ENCODE data around the gene DCAF12. TPM values are rescaled to one million over a fixed set of nuclear protein-coding genes. Genes with fewer than 3 reads are reported as not detected.

Gene DCAF12
- total RNA-seq, 1 experiment from 2014 or later = 38.3 TPM

DNA sequence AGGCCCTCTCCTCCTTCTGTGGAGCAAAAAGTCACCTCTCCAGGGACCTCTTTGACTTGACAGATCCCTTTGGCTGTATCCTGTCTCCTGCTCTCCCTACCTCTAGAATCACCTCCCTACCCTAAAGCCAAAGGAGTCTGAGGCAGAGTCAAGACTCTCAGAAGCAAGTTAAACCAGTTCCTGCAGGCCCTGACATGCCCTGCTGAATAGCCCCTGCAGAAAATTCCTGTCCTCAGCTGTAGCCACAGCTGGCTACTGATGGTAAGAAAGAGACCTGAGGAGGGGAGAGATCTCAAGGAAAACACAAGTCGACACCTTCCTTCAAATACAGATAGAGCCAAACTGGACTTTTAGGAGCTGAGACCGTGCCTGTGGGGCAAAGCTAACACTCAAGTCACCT, 54.1 kb downstream of the DCAF12 start:
- 0 out of 2 replicates have a peak, but pooled peaks cover 6% of the 10 kb centered on the region for H3K4me1 ChIP-seq (ENCODE audit: control insufficient read depth, insufficient read depth, low read length)
- DNase-seq (ENCODE audit: low read depth, low spot score) (no peak), ATAC-seq (no peak)
- ChIA-PET POLR2A (interaction anchor here (0.6 kb wide), 1 partner anchor 973 kb away, joined by 4 read pairs; no protein-coding TSS in a partner anchor), CTCF (no interaction called here)
- H3K27me3 ChIP-seq (ENCODE audit: control insufficient read depth, insufficient read depth, low read length) = no peaks in the 10 kb centered on the region
- in situ Hi-C loops (cut with HindIII; ENCODE audit: low pct_unique_long_range_greater_than_20kb, low sequenced_read_pairs) (no loop called here), intact Hi-C loops (cut with micrococcal nuclease; ENCODE audit: unreplicated experiment) (loop anchor here (5.0 kb wide), 3 partner anchors 50 to 260 kb away; no protein-coding TSS in a partner anchor)
- H3K36me3 ChIP-seq (ENCODE audit: control insufficient read depth, insufficient read depth, low read length) = no peaks in the 10 kb centered on the region
- H3K9me3 ChIP-seq (ENCODE audit: control insufficient read depth, insufficient read depth, low read depth, low read length) = no peaks in the 10 kb centered on the region
- no TSS peak for BruUV-seq (replicated peaks)
- TF ChIP-seq SIN3A (IDR thresholded peaks at IDR 0.05; ENCODE audit: borderline replicate concordance, insufficient read depth, low read depth, low read length) (no peak), POLR2AphosphoS5 (IDR thresholded peaks at IDR 0.05; ENCODE audit: low read depth, low read length) (no peak), TCF7L2 (IDR thresholded peaks at IDR 0.05; ENCODE audit: low read depth, low read length) (no peak), REST (IDR thresholded peaks at IDR 0.05; ENCODE audit: insufficient read depth in 1 of 2, low read depth in 2 of 2, low read length in 1 of 2) (no peak)
- TF ChIP-seq, protein P1, sequence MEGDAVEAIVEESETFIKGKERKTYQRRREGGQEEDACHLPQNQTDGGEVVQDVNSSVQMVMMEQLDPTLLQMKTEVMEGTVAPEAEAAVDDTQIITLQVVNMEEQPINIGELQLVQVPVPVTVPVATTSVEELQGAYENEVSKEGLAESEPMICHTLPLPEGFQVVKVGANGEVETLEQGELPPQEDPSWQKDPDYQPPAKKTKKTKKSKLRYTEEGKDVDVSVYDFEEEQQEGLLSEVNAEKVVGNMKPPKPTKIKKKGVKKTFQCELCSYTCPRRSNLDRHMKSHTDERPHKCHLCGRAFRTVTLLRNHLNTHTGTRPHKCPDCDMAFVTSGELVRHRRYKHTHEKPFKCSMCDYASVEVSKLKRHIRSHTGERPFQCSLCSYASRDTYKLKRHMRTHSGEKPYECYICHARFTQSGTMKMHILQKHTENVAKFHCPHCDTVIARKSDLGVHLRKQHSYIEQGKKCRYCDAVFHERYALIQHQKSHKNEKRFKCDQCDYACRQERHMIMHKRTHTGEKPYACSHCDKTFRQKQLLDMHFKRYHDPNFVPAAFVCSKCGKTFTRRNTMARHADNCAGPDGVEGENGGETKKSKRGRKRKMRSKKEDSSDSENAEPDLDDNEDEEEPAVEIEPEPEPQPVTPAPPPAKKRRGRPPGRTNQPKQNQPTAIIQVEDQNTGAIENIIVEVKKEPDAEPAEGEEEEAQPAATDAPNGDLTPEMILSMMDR (IDR thresholded peaks at IDR 0.05) = no peak
- no peak overlapping the region for H3K4me3 ChIP-seq (ENCODE audit: low read depth in 2 of 2, low read length in 2 of 2)
- no peak overlapping the region; the same call in 1 of the 2 replicates for H3K27ac ChIP-seq (ENCODE audit: low read length)

DNA sequence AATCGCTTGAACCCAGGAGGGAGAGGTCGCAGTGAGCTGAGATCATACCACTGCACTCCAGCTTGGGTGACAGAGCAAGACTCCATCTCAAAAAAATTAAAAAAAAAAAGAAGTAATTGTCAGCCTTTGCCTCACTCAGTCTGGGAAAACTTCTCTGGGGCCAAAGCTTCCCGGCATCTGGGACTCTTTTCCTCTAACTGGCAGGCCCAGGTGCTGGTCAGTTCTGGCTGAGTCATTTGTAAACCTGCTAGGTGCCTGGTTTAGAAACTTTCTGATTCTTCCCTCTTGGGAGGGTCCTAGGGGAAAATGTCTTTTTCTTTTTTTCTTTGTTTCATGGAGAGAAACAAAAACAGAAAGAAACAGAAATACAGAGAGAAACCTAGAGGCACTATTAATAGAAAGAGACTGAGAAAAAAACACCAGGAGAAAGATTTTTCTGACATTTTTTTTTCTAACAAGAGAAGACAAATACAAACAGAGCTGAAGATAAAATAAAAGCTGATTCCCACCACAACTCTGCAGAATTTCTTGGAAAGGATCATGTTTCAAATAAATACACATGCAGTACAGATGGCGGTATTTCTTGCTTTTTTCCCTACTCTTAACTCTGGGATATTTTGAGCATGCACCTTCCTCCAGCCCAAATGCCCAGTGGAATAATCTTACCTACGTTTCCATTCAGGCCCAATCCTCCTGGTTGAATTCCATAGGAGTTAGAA, 55.7 kb downstream of the DCAF12 start:
- TF ChIP-seq, protein P1 (IDR thresholded peaks at IDR 0.05) = no peak
- TF ChIP-seq SIN3A (IDR thresholded peaks at IDR 0.05; ENCODE audit: borderline replicate concordance, insufficient read depth, low read depth, low read length) = no peak
- no peak for TF ChIP-seq REST (IDR thresholded peaks at IDR 0.05; ENCODE audit: insufficient read depth in 1 of 2, low read depth in 2 of 2, low read length in 1 of 2)
- TF ChIP-seq TCF7L2 (IDR thresholded peaks at IDR 0.05; ENCODE audit: low read depth, low read length) = no peak
- TF ChIP-seq POLR2AphosphoS5 (IDR thresholded peaks at IDR 0.05; ENCODE audit: low read depth, low read length) = no peak
- Histone ChIP-seq H3K9me3 (ENCODE audit: control insufficient read depth, insufficient read depth, low read depth, low read length) (no peaks in the 10 kb centered on the region), H3K4me3 (ENCODE audit: low read depth in 2 of 2, low read length in 2 of 2) (no peak overlapping the region), H3K27ac (ENCODE audit: low read length) (no peak overlapping the region), H3K27me3 (ENCODE audit: control insufficient read depth, insufficient read depth, low read length) (no peaks in the 10 kb centered on the region), H3K4me1 (ENCODE audit: control insufficient read depth, insufficient read depth, low read length) (0 out of 2 replicates have a peak, but pooled peaks cover 6% of the 10 kb centered on the region), H3K36me3 (ENCODE audit: control insufficient read depth, insufficient read depth, low read length) (no peaks in the 10 kb centered on the region)
- POLR2A ChIA-PET = interaction anchor here (0.6 kb wide), 1 partner anchor 131 kb away, joined by 3 read pairs; no protein-coding TSS in a partner anchor
- no TSS peak for BruUV-seq (replicated peaks)
- CTCF ChIA-PET = interaction anchor here (0.6 kb wide), 1 partner anchor 95 kb away, joined by 6 read pairs; no protein-coding TSS in a partner anchor
- ATAC-seq (no peak), DNase-seq (ENCODE audit: low read depth, low spot score) (no peak)
- intact Hi-C loops (cut with micrococcal nuclease; ENCODE audit: unreplicated experiment) = loop anchor here (5.0 kb wide), 3 partner anchors 52 to 258 kb away; no protein-coding TSS in a partner anchor
- in situ Hi-C loops (cut with HindIII; ENCODE audit: low pct_unique_long_range_greater_than_20kb, low sequenced_read_pairs) = no loop called here

Measured in Panc1 (cell line).